Epidermal melanocyte (primary cell): ENCODE measurements around the gene LSS.
"Not testable (repeated sequence)": the region's sequence is repeated elsewhere in the genome, so short reads cannot be mapped to it uniquely, and the experiment has no call there.

ENCODE experiments used
- DNase-seq: peaks from one replicate; pipeline ENCODE4 v3.0.0; 2011; ENCODE audit warnings: low spot score; ENCODE audit not compliant: insufficient read length

LSS gene

DNA sequence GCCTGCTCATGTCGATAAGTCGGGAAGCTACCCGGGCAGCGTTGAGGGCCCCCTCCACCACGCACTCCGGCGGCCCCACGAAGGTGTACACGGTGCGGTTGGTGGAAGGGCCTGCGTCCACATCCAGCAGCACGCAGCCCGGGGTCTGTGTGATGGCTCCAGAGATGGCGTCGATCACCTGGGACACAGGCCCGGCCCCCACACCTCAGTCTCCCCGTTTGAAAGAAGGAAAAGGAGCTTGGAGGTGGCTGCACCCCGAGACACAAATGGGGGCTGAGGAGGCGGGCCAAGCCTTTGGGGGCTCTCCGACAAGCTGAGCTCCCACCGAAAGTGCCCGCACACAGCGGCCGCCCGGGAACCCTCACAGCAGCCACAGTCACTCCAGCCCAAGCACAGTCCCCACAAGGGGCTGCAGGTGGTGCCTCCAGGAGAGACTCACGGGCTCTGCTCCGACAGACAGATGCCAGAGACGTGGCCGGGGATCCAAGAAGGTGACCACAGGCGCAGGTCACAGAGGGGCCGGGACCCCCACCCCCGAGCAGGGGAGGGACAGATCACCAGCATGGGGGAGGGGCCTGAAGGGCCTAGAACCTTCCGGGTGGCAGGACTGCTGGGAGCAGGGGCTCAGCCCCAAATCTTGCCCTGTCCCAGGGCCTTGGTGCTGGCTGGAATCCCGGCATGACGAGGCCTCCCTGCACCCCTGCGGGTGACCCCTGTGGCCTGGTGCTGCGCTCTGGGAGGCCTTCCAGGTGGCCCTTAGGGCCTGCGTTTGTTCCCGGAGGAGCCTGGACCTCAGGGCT is 74.2 kb downstream of the LSS start:
- peak; percentile 4 for DNase-seq

DNA sequence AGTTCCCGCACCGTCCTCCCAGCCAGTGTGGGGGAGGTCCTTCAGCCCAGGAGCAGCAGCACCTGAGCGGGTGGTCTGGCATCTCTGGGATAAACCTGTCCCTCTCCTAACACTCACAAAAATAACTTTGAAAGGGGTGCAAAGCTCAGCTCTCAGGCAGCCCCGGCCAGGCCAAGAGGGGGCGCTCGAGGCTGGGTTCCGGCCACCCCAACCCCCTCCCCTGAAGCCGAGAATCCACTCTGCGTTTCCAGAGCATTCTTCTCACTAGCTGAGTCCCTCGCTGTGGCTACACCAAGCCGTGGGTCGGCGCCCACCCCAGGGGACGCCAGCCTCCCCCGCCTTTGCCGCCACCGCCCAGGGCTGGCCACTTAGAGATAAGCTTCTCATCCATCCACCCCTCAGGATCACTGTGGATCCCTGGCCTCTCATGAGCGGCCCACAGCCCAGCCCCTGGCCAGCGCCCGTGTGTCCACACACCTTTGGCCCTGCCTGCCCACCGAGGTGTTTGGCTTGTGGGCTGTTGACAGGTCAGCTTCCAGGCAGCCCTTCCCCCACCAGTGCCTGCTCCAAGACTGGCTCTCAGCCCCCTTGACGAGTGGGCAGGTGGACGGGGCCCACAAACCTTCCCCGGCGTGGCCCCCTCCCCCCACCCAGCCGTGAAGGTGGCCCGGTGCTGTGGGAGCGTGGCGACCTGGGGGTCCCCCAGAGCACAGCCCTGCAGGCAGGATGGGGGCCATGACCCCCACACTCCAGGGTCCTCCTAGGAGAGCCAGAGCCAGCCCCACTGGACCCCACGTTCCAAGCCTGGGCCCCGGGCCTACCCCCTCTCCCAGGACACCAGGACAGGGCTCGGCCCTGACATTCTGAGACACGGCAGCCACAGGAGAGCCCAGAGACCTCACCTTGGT is 75.1 kb downstream of the LSS start:
- DNase-seq, result peak; percentile 94

DNA sequence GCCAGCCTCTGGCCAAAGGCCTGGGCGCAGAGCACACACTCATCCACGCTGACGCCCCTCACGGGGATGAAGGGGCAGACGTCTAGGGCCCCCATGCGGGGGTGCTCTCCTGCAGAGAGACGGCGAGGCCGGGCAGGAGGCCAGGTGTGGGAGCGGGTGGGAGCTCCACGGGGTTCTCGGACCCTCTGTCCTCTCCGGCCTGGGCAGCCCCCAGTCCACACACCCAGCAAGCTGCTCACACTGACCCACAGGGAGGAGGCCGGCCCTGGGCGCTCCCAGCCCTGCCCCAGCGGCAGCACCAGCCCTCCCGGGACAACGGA is 75.7 kb downstream of the LSS start:
- peak; percentile 14 for DNase-seq

- peak; percentile 2 for DNase-seq
Observed at GRCh38 chr21:46151989-46152926, 76.3 kb downstream of the LSS start.

DNA sequence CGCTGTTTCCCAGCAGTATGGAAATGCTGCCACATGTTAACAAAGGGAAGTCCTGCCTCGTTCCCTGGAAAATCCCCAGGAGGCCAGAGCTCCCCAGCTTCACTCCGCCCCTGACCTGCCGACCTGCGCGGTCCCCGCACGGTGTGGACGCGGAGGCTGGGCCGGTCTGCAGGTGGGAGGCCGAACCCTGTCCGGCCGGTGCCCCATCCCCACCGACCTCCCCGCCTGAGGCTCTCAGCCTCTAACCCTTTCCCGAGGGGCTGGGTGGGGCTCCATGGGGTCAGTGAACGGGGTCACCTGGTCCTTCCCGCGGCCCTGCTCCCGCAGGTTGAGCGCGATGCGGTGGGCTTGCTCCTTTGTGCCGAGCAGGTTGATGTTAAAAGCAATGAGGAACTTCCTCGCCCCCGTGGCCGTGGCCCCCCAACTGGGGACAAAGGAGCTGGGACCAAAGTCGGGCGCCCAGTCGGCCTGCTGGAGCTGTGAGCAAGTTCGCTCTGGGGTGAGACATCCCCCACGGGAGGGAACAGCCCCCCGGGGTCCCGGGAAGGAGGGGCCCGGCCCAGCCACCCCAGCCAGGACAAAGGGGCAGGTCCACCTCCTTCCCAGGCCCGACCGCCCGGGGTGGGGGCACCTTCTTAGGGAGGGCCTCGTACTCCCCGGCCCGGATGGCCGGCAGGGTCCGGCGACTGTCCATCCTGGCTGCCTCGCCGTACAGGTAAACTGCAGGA is 77.1 kb downstream of the LSS start:
- peak; percentile 16 for DNase-seq

- DNase-seq, result peak; percentile 30
Observed at GRCh38 chr21:46150491-46151121, 78.0 kb downstream of the LSS start.

DNA sequence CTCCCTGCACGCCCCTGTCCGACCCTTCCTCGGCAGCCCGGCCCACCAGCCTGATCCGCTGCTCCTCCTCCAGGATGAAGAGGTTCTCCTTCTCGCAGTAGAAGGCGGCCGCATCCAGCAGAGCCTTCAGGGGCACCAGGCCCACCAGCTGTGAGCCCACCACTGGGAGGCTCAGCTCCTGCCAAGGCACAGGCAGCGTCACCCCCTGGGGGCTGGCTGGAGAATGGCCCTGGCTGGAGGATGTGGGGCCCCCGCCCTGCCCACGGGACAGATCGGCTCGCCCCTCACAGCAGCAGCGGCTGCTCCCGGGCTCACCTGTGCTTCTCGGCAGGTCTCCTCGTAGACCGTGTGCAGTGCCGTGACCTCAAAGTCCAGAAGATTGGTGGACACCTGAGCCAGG is 78.5 kb downstream of the LSS start:
- DNase-seq, result no peak

DNA sequence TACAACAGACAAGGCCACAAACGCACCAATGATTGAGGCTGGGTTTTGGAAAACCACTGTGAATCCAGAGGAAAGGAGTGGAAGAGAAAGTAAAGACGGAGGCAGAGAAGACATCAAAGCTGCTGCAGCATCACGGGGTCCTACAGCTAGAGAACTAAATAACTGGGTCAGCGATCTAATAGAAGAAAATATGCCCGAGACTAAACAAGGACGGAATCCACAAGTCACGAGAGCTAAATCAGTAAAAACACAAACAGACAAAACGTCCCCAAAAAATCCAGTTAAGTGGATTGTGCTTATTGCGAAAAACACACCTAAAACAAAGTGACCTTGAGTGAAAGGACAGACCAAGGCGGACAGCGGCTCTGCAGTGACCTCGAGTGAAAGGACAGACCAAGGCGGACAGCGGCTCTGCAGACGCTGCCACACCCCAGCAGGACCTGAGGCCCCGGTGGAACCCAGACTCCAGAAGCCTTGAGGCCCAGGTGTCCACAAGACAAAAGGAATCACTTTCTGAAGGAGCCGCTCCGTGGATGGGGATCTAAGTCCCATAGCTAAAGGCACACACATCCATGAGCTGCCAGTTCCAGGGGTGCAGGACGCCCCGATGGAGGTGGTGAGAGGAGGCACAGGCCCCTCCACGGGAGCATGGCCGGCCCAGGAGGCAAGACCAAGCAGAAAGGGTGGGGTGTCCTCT is 79.2 kb downstream of the LSS start:
- peak; percentile 19 for DNase-seq

DNA sequence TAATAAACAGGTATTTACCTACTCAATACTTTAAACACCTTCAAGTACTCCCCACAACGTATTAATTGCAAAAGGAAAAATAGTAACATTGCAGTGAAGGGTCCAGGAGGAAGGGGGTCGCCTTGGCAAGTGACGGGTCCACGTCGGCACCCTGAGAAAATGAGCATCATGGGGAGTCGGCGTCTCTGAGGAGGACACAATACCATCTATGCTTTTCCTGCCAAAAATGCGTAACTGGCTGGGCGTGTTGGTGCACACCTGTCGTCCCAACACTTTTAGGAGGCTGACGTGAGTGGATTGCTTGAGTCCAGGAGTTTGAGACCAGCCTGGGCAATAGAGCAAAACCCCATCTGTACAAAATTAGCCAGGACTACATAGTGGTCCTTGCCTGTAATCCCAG is 80.5 kb downstream of the LSS start:
- no peak for DNase-seq

DNA sequence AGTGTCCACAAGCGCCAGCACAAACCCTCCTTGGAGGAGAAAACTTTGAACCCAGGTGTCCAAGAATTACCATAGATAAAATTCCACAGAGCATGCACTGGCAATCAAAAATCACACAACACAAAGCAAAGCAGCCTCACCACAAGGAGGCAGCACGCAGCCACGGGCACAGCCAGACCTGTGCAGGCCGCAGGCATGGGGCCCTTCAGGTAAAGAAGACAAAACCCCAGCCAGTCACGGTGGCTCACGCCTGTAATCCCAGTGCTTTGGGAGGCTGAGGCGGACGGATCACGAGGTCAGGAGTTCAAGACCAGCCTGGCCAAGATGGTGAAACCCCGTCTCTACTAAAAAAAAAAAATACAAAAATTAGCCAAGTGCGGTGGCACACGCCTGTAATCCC is 81.1 kb downstream of the LSS start:
- not testable (repeated sequence) for DNase-seq

- no peak for DNase-seq
Observed at GRCh38 chr21:46146856-46147255, 81.7 kb downstream of the LSS start.

DNA sequence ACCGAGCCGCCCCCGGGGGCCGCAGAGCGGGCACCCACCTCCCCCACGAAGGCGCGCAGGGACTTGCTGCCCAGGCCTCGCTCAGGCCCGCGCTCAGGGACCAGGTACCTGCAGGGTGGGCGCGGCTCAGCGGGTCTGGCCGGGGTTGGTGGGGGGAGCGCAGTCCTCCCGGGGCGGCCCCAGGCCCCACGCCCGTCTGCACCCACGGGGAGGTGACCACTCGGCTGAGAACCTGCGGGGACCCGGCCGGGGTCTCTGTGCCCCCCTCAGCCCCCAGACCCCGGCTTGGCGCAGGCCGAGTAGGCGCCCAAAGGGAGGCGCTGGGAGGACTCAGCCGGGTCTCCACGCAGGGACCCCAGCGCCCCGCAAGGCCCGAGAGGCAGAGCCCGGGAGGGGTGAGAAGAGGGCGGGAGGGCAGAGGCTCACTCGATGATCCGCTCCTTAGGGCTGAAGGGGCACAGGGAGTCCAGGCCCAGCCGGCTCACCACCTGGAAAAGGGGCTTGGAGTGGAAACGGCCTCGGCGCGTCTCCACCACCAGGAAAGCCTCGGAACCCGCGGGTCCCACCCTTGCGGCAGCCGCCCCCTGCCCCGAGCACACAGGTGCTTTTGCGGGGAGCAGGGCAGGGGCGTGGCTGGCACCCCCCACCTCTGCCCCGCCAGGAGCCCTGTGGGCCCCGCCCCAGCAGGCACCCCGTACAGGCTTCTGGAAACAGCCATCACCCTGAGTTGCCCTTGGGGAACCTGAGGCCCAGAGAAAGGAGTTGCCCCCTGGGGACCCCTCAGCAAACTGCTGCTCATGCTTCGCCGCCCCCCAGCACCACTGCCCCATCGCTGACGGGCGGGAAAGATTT is 82.5 kb downstream of the LSS start:
- DNase-seq, result no peak

DNA sequence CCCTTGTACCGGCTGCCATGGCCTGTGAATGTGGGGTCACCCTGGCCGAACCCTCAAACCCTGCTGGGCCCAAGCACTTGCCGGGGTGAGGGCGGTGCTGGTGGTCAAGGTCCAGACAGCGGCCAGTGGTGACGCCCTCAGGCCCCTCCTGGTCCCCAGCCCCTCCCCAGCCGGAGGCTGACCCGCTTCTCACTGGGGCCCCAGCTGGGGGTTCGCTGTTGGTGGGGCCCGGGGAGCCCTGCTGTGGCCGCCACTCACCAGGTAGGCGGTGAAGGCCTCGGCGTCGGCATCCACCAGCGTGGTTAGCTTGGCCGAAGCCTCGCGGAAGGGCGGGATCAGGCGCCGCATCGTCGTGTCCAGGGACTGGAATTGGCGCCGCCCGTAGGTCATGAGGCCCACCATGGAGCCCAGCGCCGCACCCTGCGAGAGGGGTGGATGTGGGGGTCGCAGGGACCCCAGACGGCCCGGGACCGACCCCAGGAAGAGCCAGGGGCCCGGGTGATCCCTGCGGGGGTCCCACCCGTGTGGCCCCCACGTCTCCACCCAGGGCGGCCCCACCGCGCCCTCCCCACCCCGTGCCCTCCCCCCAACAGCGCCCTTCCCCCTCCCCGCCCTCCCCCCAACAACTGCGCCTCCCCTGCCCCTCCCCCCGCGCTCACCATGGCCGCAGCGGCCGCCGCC is 83.3 kb downstream of the LSS start:
- DNase-seq, result no peak

- DNase-seq, result no peak
Observed at GRCh38 chr21:46144464-46145070, 84.0 kb downstream of the LSS start.

DNA sequence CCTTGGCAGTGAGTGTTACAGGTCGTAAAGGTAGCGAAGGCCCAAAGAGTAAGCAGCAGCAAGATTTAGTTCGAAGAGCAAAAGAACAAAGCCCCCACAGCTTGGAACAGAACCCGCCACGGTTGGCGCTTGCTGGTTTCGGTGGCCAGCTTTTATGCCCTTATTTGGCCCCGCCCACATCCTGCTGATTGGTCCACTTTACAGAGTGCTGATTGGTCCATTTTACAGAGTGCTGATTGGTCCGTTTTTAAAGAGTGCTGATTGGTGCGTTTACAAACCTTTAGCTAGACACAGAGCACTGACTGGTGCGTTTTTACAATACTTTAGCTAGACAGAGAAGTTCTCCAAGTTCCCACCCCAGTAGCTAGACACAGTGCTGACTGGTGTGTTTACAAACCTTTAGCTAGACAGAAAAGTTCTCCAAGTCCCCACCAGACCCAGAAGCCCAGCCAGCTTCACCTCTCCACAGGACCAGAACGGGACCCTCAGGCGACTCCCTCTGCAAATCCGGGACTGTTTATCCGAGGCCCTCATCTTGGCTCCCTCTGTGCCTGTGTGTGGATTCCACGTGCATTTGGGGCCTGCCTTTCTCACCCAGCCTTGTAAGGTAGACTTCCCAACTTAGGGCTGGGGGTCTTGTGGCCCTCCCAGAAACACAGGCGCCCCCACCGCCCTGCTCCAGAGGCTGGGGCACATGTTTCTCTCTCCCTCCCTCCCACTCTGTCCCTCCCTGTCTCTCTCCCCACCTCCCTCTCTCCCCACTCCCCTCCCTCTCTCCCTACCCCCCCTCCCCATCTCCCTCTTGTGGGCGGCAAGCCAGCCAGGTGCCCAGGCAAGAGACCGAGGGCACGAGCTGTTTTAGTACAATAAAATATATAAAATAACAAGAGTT is 85.7 kb downstream of the LSS start:
- DNase-seq, result no peak

DNA sequence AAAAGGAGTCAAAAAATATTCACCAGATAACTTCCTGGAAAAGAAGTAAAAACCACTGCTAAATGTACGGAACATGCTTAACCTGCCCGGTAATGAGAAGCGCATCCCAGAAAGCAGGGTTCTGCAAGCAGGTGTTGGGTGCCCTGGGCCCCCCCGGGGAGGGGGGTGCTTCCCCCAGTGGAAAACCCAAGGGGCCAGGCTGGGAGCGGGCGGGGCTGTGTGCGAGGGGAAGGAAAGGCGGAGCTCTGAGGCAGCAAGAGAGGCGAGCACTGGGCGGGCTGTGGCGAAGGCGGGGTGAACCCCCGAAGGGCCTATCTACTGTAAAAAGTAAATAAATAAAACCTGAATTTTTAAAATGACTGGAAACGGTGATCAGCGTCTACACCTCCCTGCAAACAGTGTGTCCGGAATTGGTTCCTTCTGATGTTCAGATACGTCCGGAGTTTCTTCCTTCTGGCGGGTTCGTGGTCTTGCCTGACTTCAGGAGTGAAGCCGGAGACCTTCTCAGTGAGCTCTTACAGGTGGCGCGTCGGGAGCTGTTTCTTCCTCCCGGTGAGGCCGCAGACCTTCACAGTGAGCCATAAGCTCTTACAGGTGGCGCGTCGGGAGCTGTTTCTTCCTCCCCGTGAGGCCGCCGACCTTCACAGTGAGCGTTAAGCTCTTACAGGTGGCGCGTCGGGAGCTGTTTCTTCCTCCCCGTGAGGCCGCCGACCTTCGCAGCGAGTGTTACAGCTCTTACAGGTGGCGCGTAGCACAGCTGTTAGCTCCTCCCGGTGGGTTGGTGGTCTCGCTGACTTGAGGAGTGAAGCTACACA is 86.6 kb downstream of the LSS start:
- no peak for DNase-seq
